GM12878 (cell line): Measurements from ENCODE around the gene STX10. TPM values are rescaled to one million over a fixed set of nuclear protein-coding genes. Genes with fewer than 3 reads are reported as not detected.

Experiments
- ATAC-seq: fragments of 200-7000 bp; cut with Tn5 transposase; 3 replicates; pipeline ENCODE4 v1.9.1; 2020; ENCODE audit warnings: mild to moderate bottlenecking, moderate library complexity
- BruUV-seq: library from RNA; stranded (reverse); fragments of 400-500 nt; replicated peaks from 2 replicates; lab custom pipeline; 2021; lab: Mats Ljungman, UMichigan
- CTCF ChIA-PET: fragments of 300-600 bp; sonication (Branson Sonifier 250); formaldehyde crosslinking; extraction: SDS; loops from one replicate; lab custom pipeline; 2021; ENCODE audit warnings: inconsistent platforms; lab: Yijun Ruan, JAX
- POLR2A ChIA-PET: fragments of 350-600 bp; formaldehyde crosslinking; extraction: SDS; loops from one replicate; lab custom pipeline; 2021; ENCODE audit warnings: inconsistent platforms; lab: Charles Lee
- RAD21 ChIA-PET: fragments of 300-600 bp; sonication (Branson Sonifier 250); formaldehyde crosslinking; loops from one replicate; lab custom pipeline; 2023; ENCODE audit warnings: antibody characterized with exemption; ENCODE audit not compliant: unreplicated experiment; lab: Charles Lee
- SMC1A ChIA-PET: fragments of 300-600 bp; sonication (Branson Sonifier 250); formaldehyde crosslinking; loops from one replicate; lab custom pipeline; 2023; ENCODE audit not compliant: unreplicated experiment, uncharacterized antibody; lab: Charles Lee
- DNase-seq: peaks from one replicate; pipeline ENCODE4 v3.0.0-alpha.2; 2011; ENCODE audit warnings: low read depth, low spot score
- FAIRE-seq: peaks from 3 replicates; lab custom pipeline; 2011; peaks lifted over from hg19 to GRCh38; lab: Jason Lieb, UNC
- H2AFZ ChIP-seq: 2 replicates; pipeline ENCODE4 v1.6.0; 2011; ENCODE audit warnings: low read depth, low read length, control low read depth; ENCODE audit not compliant: control insufficient read depth
- H3K27ac ChIP-seq: 2 replicates; pipeline ENCODE4 v1.5.1; 2011; ENCODE audit warnings: control low read depth; ENCODE audit not compliant: control insufficient read depth, insufficient read depth
- H3K27me3 ChIP-seq, 2 experiments: replicated peaks in 1 of 2; 2 replicates each; pipeline versions ENCODE4 v1.6.0 to v1.6.1; 2011; ENCODE audit warnings: low read length in 1 of 2; ENCODE audit not compliant: control insufficient read depth in 2 of 2, insufficient read depth in 2 of 2
- H3K36me3 ChIP-seq, 2 experiments: 2 replicates each; pipeline ENCODE4 v1.5.1; 2011; ENCODE audit warnings: low read length in 1 of 2; ENCODE audit not compliant: control insufficient read depth in 2 of 2, insufficient read depth in 2 of 2
- H3K4me1 ChIP-seq: 2 replicates; pipeline ENCODE4 v1.6.1; 2011; ENCODE audit warnings: mild to moderate bottlenecking, low read length, moderate library complexity, mixed read lengths; ENCODE audit not compliant: control insufficient read depth, insufficient read depth
- H3K4me2 ChIP-seq: 2 replicates; pipeline ENCODE4 v1.6.0; 2011; ENCODE audit warnings: control low read depth; ENCODE audit not compliant: control insufficient read depth, insufficient read depth
- H3K4me3 ChIP-seq: fragments of 200-600 bp; sonication (generic); 2 replicates; pipeline ENCODE4 v1.5.1; 2016
- H3K79me2 ChIP-seq: 2 replicates; pipeline ENCODE4 v1.6.0; 2011; ENCODE audit warnings: low read length; ENCODE audit not compliant: control insufficient read depth, insufficient read depth
- H3K9ac ChIP-seq: 2 replicates; pipeline ENCODE4 v1.8.0; 2011; ENCODE audit warnings: low read length, control low read depth, mixed read lengths; ENCODE audit not compliant: control insufficient read depth, insufficient read depth
- H3K9me3 ChIP-seq: replicated peaks from 3 replicates; pipeline ENCODE4 v1.5.1; 2011; ENCODE audit warnings: mild to moderate bottlenecking, low read length; ENCODE audit not compliant: control insufficient read depth, insufficient read depth
- H4K20me1 ChIP-seq: 2 replicates; pipeline ENCODE4 v1.6.0; 2011; ENCODE audit not compliant: control insufficient read depth, insufficient read depth
- ASH2L ChIP-seq: fragments of 300-600, 200-600 bp; sonication (generic); IDR thresholded peaks from 2 replicates; pipeline ENCODE4 v1.6.1; 2017; ENCODE audit warnings: low read depth, mild to moderate bottlenecking, borderline replicate concordance
- ATF7 ChIP-seq: fragments of 450-650 bp; IDR thresholded peaks from 2 replicates; pipeline ENCODE4 v1.6.1; 2016; ENCODE audit warnings: low read depth, mild to moderate bottlenecking
- BMI1 ChIP-seq: fragments of 450-650 bp; IDR thresholded peaks from 2 replicates; pipeline ENCODE4 v1.6.1; 2016; ENCODE audit warnings: mild to moderate bottlenecking, moderate library complexity, borderline replicate concordance
- CHD4 ChIP-seq: fragments of 200-600 bp; sonication (generic); IDR thresholded peaks from 2 replicates; pipeline ENCODE4 v1.6.1; 2016; ENCODE audit warnings: mild to moderate bottlenecking
- FOXK2 ChIP-seq: fragments of 450-650 bp; IDR thresholded peaks from 2 replicates; pipeline ENCODE4 v1.6.1; 2017; ENCODE audit warnings: mild to moderate bottlenecking, moderate library complexity
- IKZF2 ChIP-seq, 2 experiments: fragments of 450-650 bp; IDR thresholded peaks; 2 replicates each; pipeline ENCODE4 v1.6.1; 2017; ENCODE audit warnings: mild to moderate bottlenecking in 2 of 2, moderate library complexity in 2 of 2
- IRF3 ChIP-seq: fragments of 450-650 bp; IDR thresholded peaks from 2 replicates; pipeline ENCODE4 v1.6.1; 2014; ENCODE audit warnings: mild to moderate bottlenecking
- MEF2A ChIP-seq: IDR thresholded peaks from 2 replicates; pipeline ENCODE4 v1.6.1; 2011; ENCODE audit warnings: low read depth, mild to moderate bottlenecking, low read length, moderate library complexity; ENCODE audit not compliant: insufficient read depth
- MEF2B ChIP-seq: fragments of 450-650 bp; IDR thresholded peaks from 2 replicates; pipeline ENCODE4 v1.6.1; 2018; ENCODE audit warnings: mild to moderate bottlenecking, moderate library complexity; ENCODE audit not compliant: partially characterized antibody, poor library complexity, severe bottlenecking
- MTA2 ChIP-seq: fragments of 450-650 bp; IDR thresholded peaks from 2 replicates; pipeline ENCODE4 v1.6.1; 2016; ENCODE audit warnings: low read depth, mild to moderate bottlenecking, moderate library complexity
- PAX5 ChIP-seq: IDR thresholded peaks from 2 replicates; pipeline ENCODE4 v1.6.1; 2011; ENCODE audit warnings: low read depth, low read length, borderline replicate concordance
- PML ChIP-seq: IDR thresholded peaks from 2 replicates; pipeline ENCODE4 v1.6.1; 2012; ENCODE audit warnings: low read length, inconsistent platforms
- POLR2AphosphoS2 ChIP-seq: IDR thresholded peaks from 2 replicates; pipeline ENCODE4 v1.6.1; 2011; ENCODE audit warnings: low read depth, mild to moderate bottlenecking, low read length, improper control_type of control experiment, moderate library complexity
- RFX5 ChIP-seq: IDR thresholded peaks from 2 replicates; pipeline ENCODE4 v1.6.1; 2011; ENCODE audit warnings: low read depth, low read length, improper control_type of control experiment
- SPI1 ChIP-seq: IDR thresholded peaks from 2 replicates; pipeline ENCODE4 v1.6.1; 2011; ENCODE audit warnings: low read depth, mild to moderate bottlenecking, low read length, moderate library complexity, borderline replicate concordance; ENCODE audit not compliant: insufficient read depth
- USF1 ChIP-seq: IDR thresholded peaks from 2 replicates; pipeline ENCODE4 v1.6.1; 2011; ENCODE audit warnings: borderline replicate concordance, low read depth, mild to moderate bottlenecking, moderate library complexity, mixed read lengths, low read length; ENCODE audit not compliant: insufficient read depth; ENCODE audit errors: extremely low read length
- WGBS: methylation state at CpG from one replicate; pipeline ENCODE4 v1.1.6; 2016; ENCODE audit warnings: low lambda C conversion rate; ENCODE audit not compliant: insufficient replicate concordance, insufficient coverage; ENCODE audit errors: missing lambda C conversion rate; 5-methylcytosine and 5-hydroxymethylcytosine counted together
- in situ Hi-C: fragments of 300-500 bp; cut with MboI; formaldehyde crosslinking; loops from 9 replicates; pipeline ENCODE4 v1.14.3; 2018; ENCODE audit warnings: mixed read lengths
- intact Hi-C: fragments of 100-400 bp; cut with micrococcal nuclease; formaldehyde crosslinking; loops from one replicate; pipeline ENCODE4 v1.14.2; 2022; ENCODE audit not compliant: unreplicated experiment
- polyA plus RNA-seq, 11 experiments: library from polyadenylated mRNA; depleted of rRNA in 4 of 11; unstranded in 6 of 11; stranded (reverse) in 5 of 11; fragments of >200 nt; fragmentation: Nextera tagmentation in 4 of 11; fragmentation: Illumina TruSeq in 1 of 11; extraction: Ambion mirVana in 4 of 11; extraction: Trizol in 1 of 11; gene quantifications; 1 replicate in 1 of 11; 2 replicates in 10 of 11; pipeline versions ENCODE4 v1.2.1 to v1.2.3, GENCODE V29; 2011 to 2016; ENCODE audit warnings: inconsistent platforms in 2 of 11, missing spikeins in 2 of 11, low read depth in 1 of 11
- total RNA-seq, 4 experiments: library from RNA; depleted of rRNA in 3 of 4; stranded (reverse); fragments of >200 nt in 3 of 4; fragmentation: Illumina TruSeq in 1 of 4; extraction: Trizol in 1 of 4; gene quantifications; 2 replicates each; pipeline versions ENCODE4 v1.2.1 to v1.2.3, GENCODE V29; 2013 to 2021

Gene STX10
- total and polyA plus RNA-seq, 10 of the 15 experiments (the other 5 are each of a cell fraction or from before 2014, with no cell fraction given): 0.56 to 76.1 (median 47.6) TPM

- WGBS: 96% methylated on average over 1 of the region's 1 CpG
- peaks cover 60% of the 10 kb centered on the region for H3K4me1 ChIP-seq
- H3K27ac ChIP-seq: no peak overlapping the region
- no peaks in the 10 kb centered on the region; a peak in 1 of 4 replicates for H3K36me3 ChIP-seq
- ATAC-seq (no peak), DNase-seq (no peak), FAIRE-seq (no peak)
- H3K9me3 ChIP-seq: no peaks in the 10 kb centered on the region
- no TSS peak for BruUV-seq
- no peak overlapping the region; the same call in 1 of the 2 replicates for H3K4me2 ChIP-seq
- RAD21 ChIA-PET: interaction anchor here (0.7 to 1.1 kb wide), 2 partner anchors 43 to 103 kb away, joined by 3 to 4 read pairs; partner anchors contain the start of gene NACC1
- H2AFZ ChIP-seq: no peak overlapping the region
- intact Hi-C loops: no loop called here
- SMC1A ChIA-PET: interaction anchor here (1.3 kb wide), 1 partner anchor 22 kb away, joined by 3 read pairs; no protein-coding TSS in a partner anchor
- H4K20me1 ChIP-seq: no peaks in the 10 kb centered on the region
- CTCF ChIA-PET: no interaction called here
- in situ Hi-C loops: loop anchor here (10.0 to 25.0 kb wide), 2 partner anchors 854 to 1573 kb away; partner anchors contain the start of genes ACP5 and ZNF627
- no peak overlapping the region for H3K9ac ChIP-seq
- no peak overlapping the region for H3K4me3 ChIP-seq
- TF ChIP-seq IKZF2 (IDR thresholded peaks at IDR 0.05) (0 out of 4 replicates have a peak, but pooled peaks have one; percentile 27 to 35), PML (no peak)
- no peaks in the 10 kb centered on the region for H3K27me3 ChIP-seq
- H3K79me2 ChIP-seq: no peaks in the 10 kb centered on the region; the same call in 1 of the 2 replicates
- POLR2A ChIA-PET: interaction anchor here (0.6 to 5.4 kb wide), 3 partner anchors 8 to 686 kb away, joined by 3 to 41 read pairs (median 4); partner anchors contain the start of gene NACC1
Observed at GRCh38 chr19:13160557-13160956, 10.4 kb upstream of the STX10 start.

DNA sequence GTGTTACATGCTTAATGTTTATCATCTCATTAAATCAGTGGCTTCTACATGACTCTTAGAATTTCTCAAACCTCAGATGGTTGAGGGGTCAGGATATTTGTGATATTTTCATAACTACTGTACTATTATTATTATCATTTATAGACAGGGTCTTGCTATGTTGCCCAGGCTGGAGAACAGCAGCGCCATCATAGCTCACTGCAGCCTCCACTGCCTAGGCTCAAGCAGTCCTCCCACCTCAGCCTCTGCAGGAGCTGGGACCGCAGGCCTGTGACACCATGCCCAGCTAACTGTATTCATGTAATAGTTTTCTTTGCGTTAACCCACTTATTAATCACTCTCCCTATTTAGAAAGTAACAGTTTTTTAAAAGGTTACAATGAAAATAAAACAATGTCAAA, 9.5 kb upstream of the STX10 start:
- Histone ChIP-seq H3K27me3 (no peaks in the 10 kb centered on the region), H3K4me3 (no peak overlapping the region), H2AFZ (no peak overlapping the region), H3K79me2 (peaks cover 1% of the 10 kb centered on the region; the same call in 1 of the 2 replicates), H3K9ac (no peak overlapping the region), H3K36me3 (no peaks in the 10 kb centered on the region; a peak in 1 of 4 replicates), H3K4me1 (peaks cover 57% of the 10 kb centered on the region), H4K20me1 (no peaks in the 10 kb centered on the region), H3K4me2 (no peak overlapping the region), H3K27ac (no peak overlapping the region), H3K9me3 (no peaks in the 10 kb centered on the region)
- BruUV-seq: no TSS peak
- in situ Hi-C loops (loop anchor here (10.0 to 25.0 kb wide), 4 partner anchors 685 to 1572 kb away; partner anchors contain the start of genes ACP5 and ZNF627), intact Hi-C loops (loop anchor here (5.0 to 10.0 kb wide), 3 partner anchors 33 to 845 kb away; partner anchors contain the start of gene RFX1)
- 100% methylated on average over 3 of the region's 3 CpGs for WGBS
- ChIA-PET RAD21 (interaction anchor here (1.1 kb wide), 1 partner anchor 42 kb away, joined by 4 read pairs; the partner anchor contains the start of gene NACC1), SMC1A (no interaction called here), POLR2A (no interaction called here), CTCF (no interaction called here)
- ATAC-seq (no peak), FAIRE-seq (no peak), DNase-seq (no peak)
- no peak for TF ChIP-seq SPI1
- no peak for TF ChIP-seq USF1
- TF ChIP-seq IRF3: no peak
- TF ChIP-seq POLR2AphosphoS2: no peak
- no peak for TF ChIP-seq RFX5
- no peak for TF ChIP-seq MEF2A
- no peak for TF ChIP-seq MEF2B
- no peak for TF ChIP-seq CHD4
- no peak for TF ChIP-seq ATF7
- TF ChIP-seq FOXK2: no peak
- TF ChIP-seq PAX5: no peak
- no peak for TF ChIP-seq MTA2
- no peak for TF ChIP-seq ASH2L
- TF ChIP-seq BMI1: no peak
